GM18861 (cell line): ENCODE results near the gene EXOC2.
"Not testable (repeated sequence)": the region's sequence is repeated elsewhere in the genome, so short reads cannot be mapped to it uniquely, and the experiment has no call there.

Experiments used
- ATAC-seq: cut with Tn5 transposase; IDR thresholded peaks from one replicate; pipeline ENCODE4 v1.9.1; 2021; ENCODE audit not compliant: unreplicated experiment

EXOC2 gene

GRCh38 chr6:709471-710056 is 16.6 kb upstream of the EXOC2 start:
- ATAC-seq = no peak

- ATAC-seq = no peak
These were observed 15.3 kb upstream of the EXOC2 start for GRCh38 chr6:708237-708598.

GRCh38 chr6:707576-708236 is 14.8 kb upstream of the EXOC2 start:
- no peak for ATAC-seq

GRCh38 chr6:706819-707381 is 14.0 kb upstream of the EXOC2 start:
- ATAC-seq = no peak

- ATAC-seq = no peak
These were observed 13.2 kb upstream of the EXOC2 start for GRCh38 chr6:706146-706545.

- no peak for ATAC-seq
These were observed 12.1 kb upstream of the EXOC2 start for GRCh38 chr6:705047-705446.

- no peak for ATAC-seq
These were observed 11.1 kb upstream of the EXOC2 start for GRCh38 chr6:704046-704445.

- no peak for ATAC-seq
These were observed 10.6 kb upstream of the EXOC2 start for GRCh38 chr6:703552-703951.

GRCh38 chr6:701700-702479 is 9.0 kb upstream of the EXOC2 start:
- no peak for ATAC-seq

GRCh38 chr6:701215-701614 is 8.3 kb upstream of the EXOC2 start:
- no peak for ATAC-seq

- ATAC-seq = no peak
These were observed 7.6 kb upstream of the EXOC2 start for GRCh38 chr6:700490-700889.

GRCh38 chr6:699319-699718 is 6.4 kb upstream of the EXOC2 start:
- no peak for ATAC-seq

- ATAC-seq = not testable (repeated sequence)
These were observed 1.6 kb upstream of the EXOC2 start for GRCh38 chr6:694431-695126.

GRCh38 chr6:693723-694009 is 727 bp upstream of the EXOC2 start:
- ATAC-seq = no peak

- peak; percentile 62 for ATAC-seq
These were observed 535 bp downstream of the EXOC2 start for GRCh38 chr6:692356-692851.

GRCh38 chr6:689223-689622 is 3.7 kb downstream of the EXOC2 start:
- no peak for ATAC-seq

GRCh38 chr6:686497-686896 is 6.4 kb downstream of the EXOC2 start:
- no peak for ATAC-seq

- peak; percentile 67 for ATAC-seq
These were observed 7.9 kb downstream of the EXOC2 start for GRCh38 chr6:684831-685636.

GRCh38 chr6:683742-684440 is 9.0 kb downstream of the EXOC2 start:
- peak; percentile 40 for ATAC-seq
